ENCODE measurements around the gene ELL.

The ELL gene

GRCh38 chr19:18520848-18521691 lies 800 bp downstream of the ELL start:
- no peak for DNase-seq (ENCODE audit: low read depth)
- H3K4me3 ChIP-seq (ENCODE audit: control insufficient read depth, low read depth, low read length), result peak overlapping the region; percentile 73
- TF ChIP-seq, protein P1, sequence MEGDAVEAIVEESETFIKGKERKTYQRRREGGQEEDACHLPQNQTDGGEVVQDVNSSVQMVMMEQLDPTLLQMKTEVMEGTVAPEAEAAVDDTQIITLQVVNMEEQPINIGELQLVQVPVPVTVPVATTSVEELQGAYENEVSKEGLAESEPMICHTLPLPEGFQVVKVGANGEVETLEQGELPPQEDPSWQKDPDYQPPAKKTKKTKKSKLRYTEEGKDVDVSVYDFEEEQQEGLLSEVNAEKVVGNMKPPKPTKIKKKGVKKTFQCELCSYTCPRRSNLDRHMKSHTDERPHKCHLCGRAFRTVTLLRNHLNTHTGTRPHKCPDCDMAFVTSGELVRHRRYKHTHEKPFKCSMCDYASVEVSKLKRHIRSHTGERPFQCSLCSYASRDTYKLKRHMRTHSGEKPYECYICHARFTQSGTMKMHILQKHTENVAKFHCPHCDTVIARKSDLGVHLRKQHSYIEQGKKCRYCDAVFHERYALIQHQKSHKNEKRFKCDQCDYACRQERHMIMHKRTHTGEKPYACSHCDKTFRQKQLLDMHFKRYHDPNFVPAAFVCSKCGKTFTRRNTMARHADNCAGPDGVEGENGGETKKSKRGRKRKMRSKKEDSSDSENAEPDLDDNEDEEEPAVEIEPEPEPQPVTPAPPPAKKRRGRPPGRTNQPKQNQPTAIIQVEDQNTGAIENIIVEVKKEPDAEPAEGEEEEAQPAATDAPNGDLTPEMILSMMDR (conservative IDR thresholded peaks at IDR 0.05; ENCODE audit: control insufficient read depth, insufficient read depth, low read depth, low read length), result no peak

DNA sequence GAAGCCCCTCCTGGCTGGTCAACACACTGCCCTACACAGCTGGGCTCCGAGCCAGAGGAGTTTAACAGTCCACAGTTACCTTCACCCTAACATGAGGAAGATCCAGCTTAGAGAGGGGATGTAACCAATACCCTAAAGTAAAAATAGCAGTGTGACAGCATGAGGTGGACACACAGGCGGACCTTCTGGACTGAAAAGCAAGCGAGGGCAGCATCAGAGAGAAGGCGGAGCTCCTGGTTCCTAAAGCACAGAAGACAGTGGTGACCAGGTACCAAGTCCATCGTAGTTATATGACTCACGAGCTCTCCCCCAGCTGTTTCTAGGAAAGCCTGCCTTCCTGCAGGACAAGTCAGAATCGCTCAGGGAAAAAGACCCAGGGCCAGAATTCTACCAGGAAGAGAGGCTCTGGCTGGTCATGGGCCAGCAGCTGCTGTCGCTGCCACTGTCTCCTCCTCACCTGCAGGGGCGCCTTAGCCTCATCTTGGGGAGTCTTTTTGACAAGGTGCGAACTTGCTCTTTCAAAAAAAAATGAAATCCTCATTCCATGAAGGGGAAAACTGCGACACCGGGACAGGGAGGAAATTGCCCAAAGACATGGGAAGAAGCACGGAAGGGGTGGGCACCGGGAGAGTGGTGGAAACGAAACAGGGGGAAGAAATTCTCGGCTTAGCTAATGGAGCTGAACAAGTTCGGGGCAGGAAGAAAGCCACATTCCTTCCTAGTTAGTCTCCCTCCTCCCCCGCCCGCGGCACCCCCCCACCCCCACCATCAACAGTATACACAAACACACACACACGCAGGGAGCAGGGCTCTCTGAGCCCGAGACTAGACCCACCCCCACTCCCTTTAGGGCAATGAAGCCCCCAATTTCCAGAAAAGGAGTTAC lies 1.7 kb downstream of the ELL start:
- peak; percentile 85 for DNase-seq (ENCODE audit: low read depth)
- TF ChIP-seq, protein P1 (conservative IDR thresholded peaks at IDR 0.05; ENCODE audit: control insufficient read depth, insufficient read depth, low read depth, low read length), result peak; percentile 55
- H3K4me3 ChIP-seq (ENCODE audit: control insufficient read depth, low read depth, low read length), result peak overlapping the region; percentile 73

DNA sequence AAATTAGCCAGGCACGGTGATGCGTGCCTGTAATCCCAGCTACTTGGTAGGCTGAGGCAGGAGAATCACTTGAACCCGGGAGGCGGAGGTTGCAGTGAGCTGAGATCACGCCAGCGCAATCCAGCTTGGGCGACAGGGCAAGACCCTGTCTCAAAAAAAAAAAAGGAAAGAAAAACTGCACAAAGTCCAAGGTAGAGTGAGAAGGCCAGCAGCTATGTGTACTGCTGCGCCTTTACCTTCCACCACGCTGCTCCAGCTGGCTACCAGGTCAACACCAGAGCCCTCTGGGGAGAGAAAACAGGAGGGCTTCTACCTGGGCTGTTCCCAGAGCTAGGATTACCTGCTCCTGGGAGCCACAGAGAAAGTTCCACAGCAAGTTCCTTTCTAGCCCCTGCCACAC lies 3.2 kb downstream of the ELL start:
- H3K4me3 ChIP-seq (ENCODE audit: control insufficient read depth, low read depth, low read length), result no peak overlapping the region
- no peak for DNase-seq (ENCODE audit: low read depth)
- TF ChIP-seq, protein P1 (conservative IDR thresholded peaks at IDR 0.05; ENCODE audit: control insufficient read depth, insufficient read depth, low read depth, low read length), result no peak

GRCh38 chr19:18517606-18518005 lies 4.3 kb downstream of the ELL start:
- no peak for DNase-seq (ENCODE audit: low read depth)
- H3K4me3 ChIP-seq (ENCODE audit: control insufficient read depth, low read depth, low read length), result no peak overlapping the region
- TF ChIP-seq, protein P1 (conservative IDR thresholded peaks at IDR 0.05; ENCODE audit: control insufficient read depth, insufficient read depth, low read depth, low read length), result no peak

GRCh38 chr19:18515959-18516358 lies 5.9 kb downstream of the ELL start:
- DNase-seq (ENCODE audit: low read depth), result no peak
- H3K4me3 ChIP-seq (ENCODE audit: control insufficient read depth, low read depth, low read length), result no peak overlapping the region
- TF ChIP-seq, protein P1 (conservative IDR thresholded peaks at IDR 0.05; ENCODE audit: control insufficient read depth, insufficient read depth, low read depth, low read length), result no peak

- peak; percentile 74 for DNase-seq (ENCODE audit: low read depth)
- TF ChIP-seq, protein P1 (conservative IDR thresholded peaks at IDR 0.05; ENCODE audit: control insufficient read depth, insufficient read depth, low read depth, low read length), result no peak
- no peak overlapping the region for H3K4me3 ChIP-seq (ENCODE audit: control insufficient read depth, low read depth, low read length)
Measured at GRCh38 chr19:18514800-18515682, 6.8 kb downstream of the ELL start.
